ENCODE data around the gene PTPRM.

The PTPRM gene

GRCh38 chr18:7982216-7982615, 415.1 kb downstream of the PTPRM start:
- no peaks in the 10 kb centered on the region for H3K9me3 ChIP-seq (ENCODE audit: control insufficient read depth, insufficient read depth, low read depth, low read length)
- no peak overlapping the region for H3K4me3 ChIP-seq (ENCODE audit: low read depth, low read length)
- TF ChIP-seq ZNF560 (tag by site-specific recombination; IDR thresholded peaks at IDR 0.05; ENCODE audit: borderline replicate concordance) (no peak), ZBTB11 (tag by site-specific recombination; conservative IDR thresholded peaks at IDR 0.05; ENCODE audit: low read depth) (no peak), KLF1 (tag by site-specific recombination; IDR thresholded peaks at IDR 0.05) (no peak), ZNF843 (tag by site-specific recombination; IDR thresholded peaks at IDR 0.05) (no peak), TCF7L2 (IDR thresholded peaks at IDR 0.05; ENCODE audit: borderline replicate concordance, low read depth, low read length) (no peak)
- peaks cover 2% of the 10 kb centered on the region; the same call in 1 of the 2 replicates for H3K4me1 ChIP-seq (ENCODE audit: control insufficient read depth, insufficient read depth, low read length)
- POLR2A ChIA-PET = interaction anchor here (0.7 kb wide), 1 partner anchor 1510 kb away, joined by 3 read pairs; no protein-coding TSS in a partner anchor
- no peaks in the 10 kb centered on the region for H3K36me3 ChIP-seq (ENCODE audit: control insufficient read depth in 2 of 2, insufficient read depth in 1 of 2, low read length in 2 of 2)
- CTCF ChIA-PET = interaction anchor here (0.7 to 1.1 kb wide), 2 partner anchors 190 to 407 kb away, joined by 3 to 5 read pairs; no protein-coding TSS in a partner anchor
- no peak overlapping the region for H3K27ac ChIP-seq (ENCODE audit: extremely low read depth, low read depth, low read length)

- Histone ChIP-seq H3K27ac (ENCODE audit: extremely low read depth, low read depth, low read length) (no peak overlapping the region), H3K4me1 (ENCODE audit: control insufficient read depth, insufficient read depth, low read length) (no peaks in the 10 kb centered on the region), H3K4me3 (ENCODE audit: low read depth, low read length) (no peak overlapping the region), H3K9me3 (ENCODE audit: control insufficient read depth, insufficient read depth, low read depth, low read length) (no peaks in the 10 kb centered on the region), H3K36me3 (ENCODE audit: control insufficient read depth in 2 of 2, insufficient read depth in 1 of 2, low read length in 2 of 2) (no peaks in the 10 kb centered on the region)
- no peak for TF ChIP-seq ZNF274 (IDR thresholded peaks at IDR 0.05; ENCODE audit: low read length)
- TF ChIP-seq ZNF274 (tag by site-specific recombination; IDR thresholded peaks at IDR 0.05; ENCODE audit: borderline replicate concordance) = no peak
- TF ChIP-seq ZNF248 (tag by site-specific recombination; IDR thresholded peaks at IDR 0.05) = no peak
- no peak for TF ChIP-seq ZNF785 (tag by site-specific recombination; IDR thresholded peaks at IDR 0.05)
- no peak for TF ChIP-seq ZBTB1 (tag by site-specific recombination; IDR thresholded peaks at IDR 0.05)
- TF ChIP-seq ZNF157 (tag by site-specific recombination; IDR thresholded peaks at IDR 0.05) = no peak
- no peak for TF ChIP-seq ZNF529 (tag by site-specific recombination; IDR thresholded peaks at IDR 0.05; ENCODE audit: insufficient replicate concordance)
- TF ChIP-seq ZNF354C (tag by site-specific recombination; IDR thresholded peaks at IDR 0.05; ENCODE audit: borderline replicate concordance, low read depth) = no peak
- TF ChIP-seq IKZF3 (tag by site-specific recombination; IDR thresholded peaks at IDR 0.05) = no peak
- TF ChIP-seq ZNF791 (tag by site-specific recombination; IDR thresholded peaks at IDR 0.05) = no peak
- TF ChIP-seq ZNF335 (tag by site-specific recombination; conservative IDR thresholded peaks at IDR 0.05) = no peak
- TF ChIP-seq ZNF626 (tag by site-specific recombination; IDR thresholded peaks at IDR 0.05) = no peak
- no peak for TF ChIP-seq ZNF549 (tag by site-specific recombination; IDR thresholded peaks at IDR 0.05)
- ChIA-PET CTCF (interaction anchor here (0.6 kb wide), 1 partner anchor 34 kb away, joined by 4 read pairs; no protein-coding TSS in a partner anchor), POLR2A (no interaction called here)
These were observed 420.3 kb downstream of the PTPRM start for GRCh38 chr18:7987284-7987976.

- Histone ChIP-seq H3K9me3 (ENCODE audit: control insufficient read depth, insufficient read depth, low read depth, low read length) (no peaks in the 10 kb centered on the region), H3K4me1 (ENCODE audit: control insufficient read depth, insufficient read depth, low read length) (no peaks in the 10 kb centered on the region), H3K4me3 (ENCODE audit: low read depth, low read length) (no peak overlapping the region), H3K27ac (ENCODE audit: extremely low read depth, low read depth, low read length) (no peak overlapping the region), H3K36me3 (ENCODE audit: control insufficient read depth in 2 of 2, insufficient read depth in 1 of 2, low read length in 2 of 2) (no peaks in the 10 kb centered on the region)
- no peak for TF ChIP-seq ZNF37A (tag by site-specific recombination; IDR thresholded peaks at IDR 0.05)
- TF ChIP-seq ZBTB8A (tag by site-specific recombination; IDR thresholded peaks at IDR 0.05) = no peak
- no peak for TF ChIP-seq KLF16 (tag by site-specific recombination; IDR thresholded peaks at IDR 0.05)
- TF ChIP-seq YY2 (tag by site-specific recombination; IDR thresholded peaks at IDR 0.05) = no peak
- TF ChIP-seq ZNF19 (tag by site-specific recombination; IDR thresholded peaks at IDR 0.05; ENCODE audit: low read depth) = no peak
- no peak for TF ChIP-seq ZNF580 (tag by site-specific recombination; IDR thresholded peaks at IDR 0.05)
- TF ChIP-seq ZNF776 (tag by site-specific recombination; IDR thresholded peaks at IDR 0.05; ENCODE audit: borderline replicate concordance) = no peak
- TF ChIP-seq ZNF704 (tag by site-specific recombination; IDR thresholded peaks at IDR 0.05) = no peak
- no peak for TF ChIP-seq ZNF488 (tag by site-specific recombination; IDR thresholded peaks at IDR 0.05)
- CTCF ChIA-PET = no interaction called here
- POLR2A ChIA-PET = no interaction called here
These were observed 423.6 kb downstream of the PTPRM start for GRCh38 chr18:7990670-7991069.

All from HEK293 (cell line).